K562 (cell line): Measurements from ENCODE around the gene OTOP3.

Source experiments
- BDP1 ChIP-seq: IDR thresholded peaks from 3 replicates; pipeline ENCODE4 v1.6.1; 2011; ENCODE audit not compliant: insufficient read length, insufficient read depth
- CBFB ChIP-seq: sonication (generic); formaldehyde crosslinking; IDR thresholded peaks from 2 replicates; pipeline ENCODE4 v1.4.0; 2020; ENCODE audit warnings: mild to moderate bottlenecking, missing genetic modification reagents
- CHCHD3 ChIP-seq: fragments of 250-450 bp; sonication (Bioruptor Pico); IDR thresholded peaks from 2 replicates; pipeline ENCODE4 v2.1.2; 2022; ENCODE audit warnings: mild to moderate bottlenecking
- CREB3 ChIP-seq: fragments of 450-650 bp; conservative IDR thresholded peaks from 2 replicates; pipeline ENCODE4 v1.6.1; 2016; ENCODE audit warnings: missing genetic modification characterization, low read depth, mild to moderate bottlenecking, missing compliant biosample characterization, moderate library complexity
- EZH2 ChIP-seq: IDR thresholded peaks from 2 replicates; pipeline ENCODE4 v1.6.1; 2012; ENCODE audit warnings: low read depth, mild to moderate bottlenecking, inconsistent platforms, low read length, borderline replicate concordance
- GATAD2B ChIP-seq: fragments of 450-650 bp; IDR thresholded peaks from 2 replicates; pipeline ENCODE4 v1.6.1; 2017; ENCODE audit warnings: mild to moderate bottlenecking, borderline replicate concordance
- PTBP1 ChIP-seq: fragments of 200-400 bp; formaldehyde crosslinking; IDR thresholded peaks from 2 replicates; pipeline ENCODE4 v1.6.1; 2017; ENCODE audit warnings: low read depth, low read length
- TFAP4 ChIP-seq: sonication (generic); formaldehyde crosslinking; IDR thresholded peaks from 2 replicates; pipeline ENCODE4 v1.8.0; 2022; ENCODE audit warnings: missing genetic modification reagents, mild to moderate bottlenecking, moderate library complexity, borderline replicate concordance
- ZNF253 ChIP-seq: fragments of 250-450 bp; sonication (Bioruptor Pico); conservative IDR thresholded peaks from 2 replicates; pipeline ENCODE4 v1.6.1; 2021; ENCODE audit warnings: mild to moderate bottlenecking
- TF ChIP-seq, protein P1 (sequence below): fragments of 250-450 bp; sonication (Bioruptor Pico); IDR thresholded peaks from 2 replicates; pipeline ENCODE4 v1.8.0; 2022; ENCODE audit warnings: moderate library complexity, mild to moderate bottlenecking, inconsistent platforms
- TF ChIP-seq, protein P2 (sequence below): fragments of 250-450 bp; sonication (Bioruptor Pico); IDR thresholded peaks from 2 replicates; pipeline ENCODE4 v1.8.0; 2021; ENCODE audit warnings: borderline replicate concordance, mild to moderate bottlenecking, moderate library complexity; ENCODE audit not compliant: poor library complexity, severe bottlenecking

DNA sequence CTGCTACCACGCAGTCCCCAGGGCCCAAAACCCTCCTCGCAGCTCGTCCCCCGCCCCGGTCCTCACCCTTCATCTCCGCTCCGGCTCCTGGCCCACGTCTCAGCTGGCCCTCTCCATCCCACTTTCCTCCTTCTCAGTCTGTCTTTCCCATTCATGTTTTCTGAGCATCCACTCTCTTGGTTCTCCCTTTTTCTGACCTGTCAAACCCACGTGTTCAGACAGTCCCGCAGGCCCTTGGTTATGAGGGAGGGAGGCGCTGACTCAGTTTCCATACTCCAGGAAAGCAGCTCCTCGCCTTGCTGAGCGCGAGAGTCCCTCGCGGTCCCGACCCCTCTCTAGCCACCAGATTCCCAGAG, 37.3 kb downstream of the OTOP3 start:
- TF ChIP-seq GATAD2B, result no peak
- TF ChIP-seq, protein P1, sequence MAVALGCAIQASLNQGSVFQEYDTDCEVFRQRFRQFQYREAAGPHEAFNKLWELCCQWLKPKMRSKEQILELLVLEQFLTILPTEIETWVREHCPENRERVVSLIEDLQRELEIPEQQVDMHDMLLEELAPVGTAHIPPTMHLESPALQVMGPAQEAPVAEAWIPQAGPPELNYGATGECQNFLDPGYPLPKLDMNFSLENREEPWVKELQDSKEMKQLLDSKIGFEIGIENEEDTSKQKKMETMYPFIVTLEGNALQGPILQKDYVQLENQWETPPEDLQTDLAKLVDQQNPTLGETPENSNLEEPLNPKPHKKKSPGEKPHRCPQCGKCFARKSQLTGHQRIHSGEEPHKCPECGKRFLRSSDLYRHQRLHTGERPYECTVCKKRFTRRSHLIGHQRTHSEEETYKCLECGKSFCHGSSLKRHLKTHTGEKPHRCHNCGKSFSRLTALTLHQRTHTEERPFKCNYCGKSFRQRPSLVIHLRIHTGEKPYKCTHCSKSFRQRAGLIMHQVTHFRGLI (CRISPR knock-in tag), result no peak
- no peak for TF ChIP-seq EZH2
- no peak for TF ChIP-seq ZNF253 (CRISPR knock-in tag)
- no peak for TF ChIP-seq CBFB (CRISPR knock-in tag)
- TF ChIP-seq PTBP1, result no peak
- no peak for TF ChIP-seq BDP1
- no peak; the same call in 1 of the 2 replicates for TF ChIP-seq TFAP4 (CRISPR knock-in tag)
- TF ChIP-seq, protein P2, sequence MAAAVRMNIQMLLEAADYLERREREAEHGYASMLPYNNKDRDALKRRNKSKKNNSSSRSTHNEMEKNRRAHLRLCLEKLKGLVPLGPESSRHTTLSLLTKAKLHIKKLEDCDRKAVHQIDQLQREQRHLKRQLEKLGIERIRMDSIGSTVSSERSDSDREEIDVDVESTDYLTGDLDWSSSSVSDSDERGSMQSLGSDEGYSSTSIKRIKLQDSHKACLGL, result no peak
- TF ChIP-seq CREB3 (tag), result no peak
- no peak for TF ChIP-seq CHCHD3
